Activated B cell treated with CpG ODN at 0.5 μM for 24 hours (primary cell): Measurements from ENCODE around the gene ITPKC. TPM values are rescaled to one million over a fixed set of nuclear protein-coding genes. Genes with fewer than 3 reads are reported as not detected.
A peak's percentile ranks its signal among the peaks of the same experiment; 100 is the strongest.

Experiments
- ATAC-seq: fragments of 200-7000 bp; cut with Tn5 transposase; one replicate; pipeline ENCODE4 v1.10.0; 2021; ENCODE audit warnings: low read depth, mild to moderate bottlenecking, moderate library complexity
- CTCF ChIA-PET: fragments of 350-600 bp; sonication (Branson Sonifier 250); formaldehyde crosslinking; loops from one replicate; lab custom pipeline; 2021; ENCODE audit warnings: antibody characterized with exemption; lab: Charles Lee
- POLR2A ChIA-PET: fragments of 350-600 bp; sonication (Branson Sonifier 250); formaldehyde crosslinking; loops from one replicate; lab custom pipeline; 2021; ENCODE audit warnings: antibody characterized with exemption; lab: Charles Lee
- DNase-seq: peaks from one replicate; pipeline ENCODE4 v3.0.0; 2022
- H3K27ac Mint-ChIP-seq: one replicate; pipeline ENCODE4 v1.8.0; 2020; ENCODE audit warnings: mixed read lengths
- H3K27me3 Mint-ChIP-seq: one replicate; pipeline ENCODE4 v1.8.0; 2021; ENCODE audit warnings: mixed read lengths
- H3K36me3 Mint-ChIP-seq: one replicate; pipeline ENCODE4 v1.8.0; 2021; ENCODE audit warnings: low read depth, mixed read lengths
- H3K4me1 Mint-ChIP-seq: one replicate; pipeline ENCODE4 v1.8.0; 2021; ENCODE audit warnings: mixed read lengths
- H3K4me3 Mint-ChIP-seq: one replicate; pipeline ENCODE4 v1.8.0; 2020; ENCODE audit warnings: mild to moderate bottlenecking, mixed read lengths
- H3K9me3 Mint-ChIP-seq: one replicate; pipeline ENCODE4 v1.8.0; 2020; ENCODE audit warnings: mixed read lengths
- CTCF ChIP-seq: fragments of 200-600 bp; IDR thresholded peaks from one replicate; pipeline ENCODE4 v1.8.0; 2022; ENCODE audit warnings: antibody characterized with exemption, mild to moderate bottlenecking
- intact Hi-C: fragments of 100-400 bp; cut with micrococcal nuclease; formaldehyde crosslinking; loops from one replicate; pipeline ENCODE4 v1.15.1; 2024
- total RNA-seq: library from RNA; stranded (reverse); gene quantifications from 2 replicates; pipeline ENCODE4 v1.2.3, GENCODE V29; 2022

Gene ITPKC
- total RNA-seq, 1 donor from 2014 or later, result 13.3 TPM

DNA sequence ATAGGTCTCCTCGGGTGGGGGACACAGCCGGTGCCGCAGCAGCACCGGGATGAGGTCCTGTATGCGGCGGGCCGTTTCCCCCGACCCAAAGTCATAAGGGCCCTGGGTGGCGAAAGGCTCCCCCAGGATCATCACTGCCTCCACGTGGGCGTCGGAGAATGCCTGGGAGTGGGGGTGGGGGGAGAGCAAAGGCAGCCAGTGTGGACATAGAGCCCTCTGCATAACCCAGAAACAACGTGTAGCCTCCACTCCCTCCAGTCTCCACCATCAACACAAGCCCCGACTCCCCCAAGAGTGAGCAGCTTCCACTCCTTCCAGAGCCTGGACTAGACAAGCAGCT, 24.7 kb upstream of the ITPKC start:
- POLR2A ChIA-PET, result interaction anchor here (2.2 kb wide), 1 partner anchor 86 kb away, joined by 32 read pairs; the partner anchor contains the start of gene RAB4B

DNA sequence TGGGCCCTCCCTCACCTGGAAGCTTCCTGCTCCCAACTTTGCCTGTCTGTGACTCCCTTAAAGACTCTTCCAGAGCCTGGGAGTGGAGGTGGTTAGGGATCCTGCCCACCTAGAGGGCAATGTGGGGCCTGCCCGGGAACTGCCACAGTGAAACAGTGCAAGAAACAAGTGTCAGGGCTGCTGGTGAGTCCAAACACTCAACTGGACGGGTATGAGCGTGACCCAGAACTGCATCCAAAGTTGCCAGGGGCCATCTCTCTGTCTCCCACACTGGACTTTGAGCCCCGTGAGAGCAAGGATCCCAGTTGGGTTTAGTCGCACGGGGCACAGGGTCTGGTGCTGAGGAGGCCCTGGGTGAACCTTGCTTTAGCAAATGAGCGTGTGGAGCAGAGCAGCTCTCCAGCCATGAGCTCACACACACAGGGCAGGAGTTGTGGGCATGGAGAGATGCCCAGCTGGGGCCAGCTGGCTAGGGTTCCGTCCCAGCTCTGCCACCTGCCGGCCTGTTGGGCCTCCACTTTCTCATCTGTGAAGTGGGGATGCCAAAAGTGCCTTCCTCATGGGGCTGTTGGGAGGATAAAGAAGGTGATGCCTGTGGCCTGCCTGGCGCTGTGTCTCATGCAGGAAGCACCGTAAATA, 23.6 kb upstream of the ITPKC start:
- ChIA-PET CTCF (no interaction called here), POLR2A (no interaction called here)
- H3K4me1 Mint-ChIP-seq, result peaks cover 13% of the 10 kb centered on the region
- DNase-seq (no peak), ATAC-seq (no peak)
- intact Hi-C loops, result loop anchor here (5.0 kb wide), 1 partner anchor 121 kb away; no protein-coding TSS in a partner anchor
- no peak for TF ChIP-seq CTCF
- H3K4me3 Mint-ChIP-seq, result no peak overlapping the region
- no peak overlapping the region for H3K27ac Mint-ChIP-seq
- no peaks in the 10 kb centered on the region for H3K9me3 Mint-ChIP-seq
- no peaks in the 10 kb centered on the region for H3K27me3 Mint-ChIP-seq
- peaks cover 28% of the 10 kb centered on the region for H3K36me3 Mint-ChIP-seq

More for the DNA sequence above, 24.7 kb upstream of the ITPKC start:
- Mint-ChIP-seq H3K4me1 (peaks cover 13% of the 10 kb centered on the region), H3K27ac (peak overlapping the region; percentile 2), H3K27me3 (no peaks in the 10 kb centered on the region), H3K9me3 (no peaks in the 10 kb centered on the region), H3K4me3 (peak overlapping the region; percentile 28), H3K36me3 (peaks cover 26% of the 10 kb centered on the region)
- DNase-seq, result no peak
- TF ChIP-seq CTCF, result no peak
- CTCF ChIA-PET, result no interaction called here
- ATAC-seq, result no peak
- intact Hi-C loops, result loop anchor here (5.0 kb wide), 1 partner anchor 120 kb away; no protein-coding TSS in a partner anchor

- no peaks in the 10 kb centered on the region for H3K9me3 Mint-ChIP-seq
- no peak overlapping the region for H3K4me3 Mint-ChIP-seq
- TF ChIP-seq CTCF, result no peak
- DNase-seq, result no peak
- no peak overlapping the region for H3K27ac Mint-ChIP-seq
- H3K36me3 Mint-ChIP-seq, result peaks cover 28% of the 10 kb centered on the region
- ChIA-PET CTCF (no interaction called here), POLR2A (no interaction called here)
- no peak for ATAC-seq
- no peaks in the 10 kb centered on the region for H3K27me3 Mint-ChIP-seq
- intact Hi-C loops, result loop anchor here (5.0 kb wide), 1 partner anchor 122 kb away; no protein-coding TSS in a partner anchor
- H3K4me1 Mint-ChIP-seq, result peaks cover 13% of the 10 kb centered on the region
These were observed 23.0 kb upstream of the ITPKC start for GRCh38 chr19:40693896-40694295.

DNA sequence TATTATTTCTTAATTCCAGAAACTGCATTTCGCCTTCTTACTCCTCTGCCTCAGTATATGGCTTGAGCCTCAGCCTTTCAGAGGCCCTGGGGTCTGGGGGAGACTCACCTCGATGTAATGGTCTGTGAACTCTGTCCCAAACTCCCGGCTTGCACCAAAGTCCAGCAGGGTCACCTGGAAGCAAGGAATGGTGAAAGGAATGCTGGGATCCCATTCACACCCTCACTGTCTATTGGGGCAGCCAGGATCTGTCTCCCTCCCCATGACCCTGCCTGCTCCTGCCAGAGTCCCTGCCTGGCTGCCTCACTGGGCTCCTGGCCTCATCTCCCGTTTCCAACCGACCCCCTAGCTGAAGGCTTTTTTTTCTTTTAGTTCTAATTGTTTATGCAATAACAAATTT, 21.0 kb upstream of the ITPKC start:
- ATAC-seq, result no peak
- POLR2A ChIA-PET, result no interaction called here
- no peak for DNase-seq
- H3K27ac Mint-ChIP-seq, result no peak overlapping the region
- CTCF ChIA-PET, result no interaction called here
- no peaks in the 10 kb centered on the region for H3K9me3 Mint-ChIP-seq
- H3K4me3 Mint-ChIP-seq, result no peak overlapping the region
- peaks cover 7% of the 10 kb centered on the region for H3K4me1 Mint-ChIP-seq
- H3K27me3 Mint-ChIP-seq, result no peaks in the 10 kb centered on the region
- TF ChIP-seq CTCF, result no peak
- intact Hi-C loops, result no loop called here
- H3K36me3 Mint-ChIP-seq, result peaks cover 34% of the 10 kb centered on the region

GRCh38 chr19:40697007-40697406, 19.9 kb upstream of the ITPKC start:
- H3K27me3 Mint-ChIP-seq, result no peaks in the 10 kb centered on the region
- no peak overlapping the region for H3K4me3 Mint-ChIP-seq
- ChIA-PET POLR2A (interaction anchor here (0.7 kb wide), 1 partner anchor 130 kb away, joined by 5 read pairs; no protein-coding TSS in a partner anchor), CTCF (no interaction called here)
- no peak overlapping the region for H3K27ac Mint-ChIP-seq
- TF ChIP-seq CTCF, result no peak
- H3K9me3 Mint-ChIP-seq, result no peaks in the 10 kb centered on the region
- ATAC-seq, result no peak
- intact Hi-C loops, result no loop called here
- no peaks in the 10 kb centered on the region for H3K4me1 Mint-ChIP-seq
- peaks cover 44% of the 10 kb centered on the region for H3K36me3 Mint-ChIP-seq
- no peak for DNase-seq
